Ishikawa (cell line): Measurements from ENCODE around the gene TLNRD1.

ENCODE experiments used
- CEBPB ChIP-seq: IDR thresholded peaks from 2 replicates; pipeline ENCODE4 v1.6.1; 2012
- CREB1 ChIP-seq: IDR thresholded peaks from 2 replicates; pipeline ENCODE4 v1.6.1; 2012; ENCODE audit warnings: low read depth
- EGR1 ChIP-seq: IDR thresholded peaks from 2 replicates; pipeline ENCODE4 v1.6.1; 2012
- EP300 ChIP-seq: IDR thresholded peaks from 2 replicates; pipeline ENCODE4 v1.6.1; 2012; ENCODE audit warnings: borderline replicate concordance
- FOXM1 ChIP-seq: IDR thresholded peaks from 2 replicates; pipeline ENCODE4 v1.6.1; 2012; ENCODE audit warnings: low read depth, borderline replicate concordance
- MAX ChIP-seq: IDR thresholded peaks from 2 replicates; pipeline ENCODE4 v1.6.1; 2012
- RAD21 ChIP-seq: IDR thresholded peaks from 2 replicates; pipeline ENCODE4 v1.6.1; 2012; ENCODE audit warnings: low read depth
- REST ChIP-seq: IDR thresholded peaks from 2 replicates; pipeline ENCODE4 v1.6.1; 2012; ENCODE audit warnings: low read depth, mild to moderate bottlenecking
- TAF1 ChIP-seq: IDR thresholded peaks from 2 replicates; pipeline ENCODE4 v1.6.1; 2012; ENCODE audit warnings: low read depth, mild to moderate bottlenecking
- TCF12 ChIP-seq: IDR thresholded peaks from 2 replicates; pipeline ENCODE4 v1.6.1; 2012; ENCODE audit warnings: low read depth
- TEAD4 ChIP-seq: IDR thresholded peaks from 2 replicates; pipeline ENCODE4 v1.6.1; 2012
- USF1 ChIP-seq: IDR thresholded peaks from 2 replicates; pipeline ENCODE4 v1.6.1; 2012
- YY1 ChIP-seq: IDR thresholded peaks from 2 replicates; pipeline ENCODE4 v1.6.1; 2012; ENCODE audit warnings: low read depth
- ZBTB7A ChIP-seq: IDR thresholded peaks from 2 replicates; pipeline ENCODE4 v1.6.1; 2012; ENCODE audit warnings: low read depth

TLNRD1 gene

GRCh38 chr15:81052046-81052445 lies 51.3 kb downstream of the TLNRD1 start:
- TF ChIP-seq REST (no peak), TEAD4 (no peak), CREB1 (no peak), TAF1 (no peak), ZBTB7A (no peak), EP300 (no peak), CEBPB (no peak), FOXM1 (no peak), USF1 (no peak), MAX (no peak), TCF12 (no peak)

- TF ChIP-seq TAF1 (no peak), EP300 (no peak), FOXM1 (no peak), RAD21 (no peak), YY1 (no peak), EGR1 (no peak), ZBTB7A (no peak)
Measured at GRCh38 chr15:81053621-81054020, 52.9 kb downstream of the TLNRD1 start.

GRCh38 chr15:81054236-81054635 lies 53.5 kb downstream of the TLNRD1 start:
- TF ChIP-seq EP300: no peak
- no peak for TF ChIP-seq REST
- TF ChIP-seq ZBTB7A: no peak
- no peak for TF ChIP-seq USF1
- no peak for TF ChIP-seq RAD21
- TF ChIP-seq CREB1: no peak
